WI38 (cell line): ENCODE data around the gene PUS7.
"Not testable (repeated sequence)": the region's sequence is repeated elsewhere in the genome, so short reads cannot be mapped to it uniquely, and the experiment has no call there.

ENCODE experiments used
- H3K4me3 ChIP-seq: 2 replicates; pipeline ENCODE4 v1.5.1; 2011; ENCODE audit warnings: low read depth, mild to moderate bottlenecking, control low read depth, low read length
- CTCF ChIP-seq: IDR thresholded peaks from 2 replicates; pipeline ENCODE4 v1.5.1; 2012; ENCODE audit warnings: low read depth, mild to moderate bottlenecking, control low read depth, low read length

The PUS7 gene

GRCh38 chr7:105532709-105533460 is 10.8 kb upstream of the PUS7 start:
- TF ChIP-seq CTCF = no peak
- peak overlapping the region; percentile 99 for H3K4me3 ChIP-seq

- H3K4me3 ChIP-seq = peak within 1 kb of the TSS; percentile 99
- peak; percentile 89 for TF ChIP-seq CTCF
Observed at GRCh38 chr7:105531792-105532671, 10.0 kb upstream of the PUS7 start, which contains the start of gene RINT1. Gene RINT1 (plus strand): TSS chr7:105532201. CDS start chr7:105532316, 115 bp downstream.

- TF ChIP-seq CTCF = no peak
- H3K4me3 ChIP-seq = no peak overlapping the region
Observed at GRCh38 chr7:105530546-105530945, 8.5 kb upstream of the PUS7 start.

GRCh38 chr7:105530126-105530525 is 8.1 kb upstream of the PUS7 start:
- no peak overlapping the region for H3K4me3 ChIP-seq
- TF ChIP-seq CTCF = no peak

- H3K4me3 ChIP-seq = not testable (repeated sequence)
Observed at GRCh38 chr7:105527737-105528136, 5.7 kb upstream of the PUS7 start.

- TF ChIP-seq CTCF = no peak
- H3K4me3 ChIP-seq = no peak overlapping the region
Observed at GRCh38 chr7:105524840-105525239, 2.8 kb upstream of the PUS7 start.

- H3K4me3 ChIP-seq = not testable (repeated sequence)
Observed at GRCh38 chr7:105524423-105524822, 2.4 kb upstream of the PUS7 start.

- no peak for TF ChIP-seq CTCF
- peak overlapping the region; percentile 86 for H3K4me3 ChIP-seq
Observed at GRCh38 chr7:105521027-105521716, 899 bp downstream of the PUS7 start.

- H3K4me3 ChIP-seq = peak overlapping the region; percentile 86
Observed at GRCh38 chr7:105520620-105521019, 1.5 kb downstream of the PUS7 start.
